ENCODE results near the gene SRL. TPM values are rescaled to one million over a fixed set of nuclear protein-coding genes. Genes with fewer than 3 reads are reported as not detected.

SRL gene
- total and polyA plus RNA-seq, 2 of the 13 experiments (the other 11 are each of a cell fraction or from before 2014, with no cell fraction given) = 0.05 TPM; not detected in 1

DNA sequence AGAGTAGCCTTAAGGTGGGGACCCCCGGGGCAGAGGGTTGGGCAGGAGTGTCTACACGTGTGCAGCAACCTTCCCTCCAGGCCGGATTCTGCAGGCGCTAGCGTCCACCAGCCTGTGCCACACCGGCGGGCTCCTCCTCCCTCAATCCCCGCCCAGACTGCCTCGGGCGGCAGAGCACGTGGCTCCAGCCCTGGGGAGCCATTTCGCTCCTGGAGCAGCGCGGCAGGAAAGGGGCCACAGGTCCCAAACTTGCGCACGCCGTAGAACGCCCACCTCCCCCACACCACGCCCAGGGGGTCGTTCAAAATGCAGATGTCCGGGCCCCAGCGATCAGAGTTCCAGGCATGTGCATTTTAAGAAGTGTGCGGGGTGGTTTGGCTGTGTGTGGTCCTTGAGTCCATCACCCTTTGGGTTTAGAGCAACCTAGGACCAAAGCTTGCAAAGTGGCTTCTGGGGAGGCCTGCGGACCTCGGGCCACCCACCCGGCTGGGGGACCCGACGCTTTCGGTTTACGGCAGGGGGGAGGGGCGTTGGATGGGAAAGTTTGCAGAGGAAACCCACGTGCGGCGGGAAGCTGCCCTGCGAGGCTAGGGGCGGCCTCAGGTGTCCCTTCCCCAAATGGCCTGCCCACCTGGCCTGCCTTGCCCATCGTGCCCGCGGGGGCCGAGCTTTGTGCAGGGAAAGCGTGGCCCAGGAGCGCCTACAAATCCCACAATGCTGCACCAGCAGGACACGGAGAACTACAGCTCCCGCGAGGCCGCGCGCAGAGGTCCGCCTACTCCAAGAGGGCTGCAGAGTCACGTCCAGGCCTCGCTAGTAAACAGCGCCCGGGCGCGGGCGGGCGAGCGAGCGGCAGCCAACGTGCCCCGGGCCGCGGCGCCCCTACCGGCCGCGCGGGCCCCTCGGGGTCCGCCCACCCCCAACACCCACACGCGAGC, 29.6 kb upstream of the SRL start (continued):
- TF ChIP-seq, protein P1, sequence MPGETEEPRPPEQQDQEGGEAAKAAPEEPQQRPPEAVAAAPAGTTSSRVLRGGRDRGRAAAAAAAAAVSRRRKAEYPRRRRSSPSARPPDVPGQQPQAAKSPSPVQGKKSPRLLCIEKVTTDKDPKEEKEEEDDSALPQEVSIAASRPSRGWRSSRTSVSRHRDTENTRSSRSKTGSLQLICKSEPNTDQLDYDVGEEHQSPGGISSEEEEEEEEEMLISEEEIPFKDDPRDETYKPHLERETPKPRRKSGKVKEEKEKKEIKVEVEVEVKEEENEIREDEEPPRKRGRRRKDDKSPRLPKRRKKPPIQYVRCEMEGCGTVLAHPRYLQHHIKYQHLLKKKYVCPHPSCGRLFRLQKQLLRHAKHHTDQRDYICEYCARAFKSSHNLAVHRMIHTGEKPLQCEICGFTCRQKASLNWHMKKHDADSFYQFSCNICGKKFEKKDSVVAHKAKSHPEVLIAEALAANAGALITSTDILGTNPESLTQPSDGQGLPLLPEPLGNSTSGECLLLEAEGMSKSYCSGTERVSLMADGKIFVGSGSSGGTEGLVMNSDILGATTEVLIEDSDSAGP (CRISPR knock-in tag; IDR thresholded peaks at IDR 0.05; ENCODE audit: borderline replicate concordance) = peak; percentile 86
- 0 out of 2 replicates have a peak, but pooled peaks have one; percentile 90 for TF ChIP-seq ZNF280D (CRISPR knock-in tag; IDR thresholded peaks at IDR 0.05)
- TF ChIP-seq KDM6A (CRISPR knock-in tag; IDR thresholded peaks at IDR 0.05; ENCODE audit: low read depth) = 0 out of 2 replicates have a peak, but pooled peaks have one; percentile 3
- peak; percentile 40; the same call in 1 of the 2 replicates for TF ChIP-seq ZNF556 (CRISPR knock-in tag; IDR thresholded peaks at IDR 0.05; ENCODE audit: borderline replicate concordance)
- TF ChIP-seq ZHX2 (IDR thresholded peaks at IDR 0.05; ENCODE audit: low read depth) = no peak
- no peak for TF ChIP-seq ZHX2 (CRISPR knock-in tag; IDR thresholded peaks at IDR 0.05; ENCODE audit: borderline replicate concordance)
- peak; percentile 34; the same call in 1 of the 2 replicates for TF ChIP-seq SOX5 (CRISPR knock-in tag; IDR thresholded peaks at IDR 0.05; ENCODE audit: borderline replicate concordance)
- TF ChIP-seq DR1 (CRISPR knock-in tag; IDR thresholded peaks at IDR 0.05) = no peak; the same call in 1 of the 2 replicates
- TF ChIP-seq PLRG1 (conservative IDR thresholded peaks at IDR 0.05) = no peak
- TF ChIP-seq SAFB2 (CRISPR knock-in tag; IDR thresholded peaks at IDR 0.05; ENCODE audit: borderline replicate concordance, low read depth) = peak; percentile 73; the same call in 1 of the 2 replicates

All from HepG2 (cell line).